HEK293 (cell line): ENCODE measurements around the gene SLC39A5.

ENCODE experiments used
- CTCF ChIA-PET: fragments of 350-600 bp; formaldehyde crosslinking; extraction: SDS; loops from one replicate; lab custom pipeline; 2021; ENCODE audit warnings: antibody characterized with exemption; lab: Yijun Ruan, JAX
- POLR2A ChIA-PET: fragments of 300-600 bp; formaldehyde crosslinking; extraction: SDS; loops from one replicate; lab custom pipeline; 2020; ENCODE audit warnings: antibody characterized with exemption, inconsistent platforms; lab: Yijun Ruan, JAX
- H3K27ac ChIP-seq: fragments of 200-500 bp; sonication (Bioruptor generic); 2 replicates; pipeline ENCODE4 v1.5.1; 2014; ENCODE audit warnings: low read depth, low read length, control low read depth, inconsistent platforms; ENCODE audit errors: extremely low read depth
- H3K36me3 ChIP-seq, 2 experiments: fragments of 200-500 bp in 1 of 2; sonication (Bioruptor generic) in 1 of 2; 1 replicate in 1 of 2; 2 replicates in 1 of 2; pipeline ENCODE4 v1.5.1; 2014 to 2017; ENCODE audit warnings: inconsistent platforms in 2 of 2, low read length in 2 of 2; ENCODE audit not compliant: control insufficient read depth in 2 of 2, insufficient read depth in 1 of 2
- H3K4me1 ChIP-seq: fragments of 200-500 bp; sonication (Bioruptor generic); 2 replicates; pipeline ENCODE4 v1.5.1; 2014; ENCODE audit warnings: mild to moderate bottlenecking, low read length, inconsistent platforms; ENCODE audit not compliant: control insufficient read depth, insufficient read depth
- H3K4me3 ChIP-seq: 2 replicates; pipeline ENCODE4 v1.5.1; 2011; ENCODE audit warnings: low read depth, mild to moderate bottlenecking, control low read depth, low read length, moderate library complexity
- H3K9me3 ChIP-seq: fragments of 200-500 bp; sonication (Bioruptor generic); 2 replicates; pipeline ENCODE4 v1.5.1; 2014; ENCODE audit warnings: low read depth, low read length, inconsistent platforms; ENCODE audit not compliant: control insufficient read depth, insufficient read depth
- BCL11B ChIP-seq: fragments of 450-650 bp; formaldehyde crosslinking; IDR thresholded peaks from 2 replicates; pipeline ENCODE4 v1.5.1; 2016; ENCODE audit warnings: low read depth, missing biosample characterization, missing genetic modification characterization
- GLIS1 ChIP-seq: fragments of 450-650 bp; formaldehyde crosslinking; IDR thresholded peaks from 2 replicates; pipeline ENCODE4 v1.5.1; 2016; ENCODE audit warnings: missing biosample characterization, missing genetic modification characterization
- GLIS2 ChIP-seq: fragments of 450-650 bp; formaldehyde crosslinking; IDR thresholded peaks from 2 replicates; pipeline ENCODE4 v1.5.1; 2016; ENCODE audit warnings: missing biosample characterization, missing genetic modification characterization
- OVOL3 ChIP-seq: fragments of 450-650 bp; formaldehyde crosslinking; IDR thresholded peaks from 2 replicates; pipeline ENCODE4 v1.5.1; 2016; ENCODE audit warnings: missing biosample characterization, missing genetic modification characterization
- PBX3 ChIP-seq: sonication (generic); formaldehyde crosslinking; IDR thresholded peaks from 2 replicates; pipeline ENCODE4 v1.8.1; 2022; ENCODE audit warnings: mild to moderate bottlenecking, moderate library complexity, missing genetic modification reagents
- REST ChIP-seq: fragments of 450-650 bp; formaldehyde crosslinking; IDR thresholded peaks from 2 replicates; pipeline ENCODE4 v1.5.1; 2016; ENCODE audit warnings: missing biosample characterization, missing genetic modification characterization
- TSHZ1 ChIP-seq: fragments of 450-650 bp; formaldehyde crosslinking; IDR thresholded peaks from 2 replicates; pipeline ENCODE4 v1.5.1; 2016; ENCODE audit warnings: missing biosample characterization, missing genetic modification characterization, borderline replicate concordance
- ZBTB17 ChIP-seq: fragments of 450-650 bp; formaldehyde crosslinking; IDR thresholded peaks from 2 replicates; pipeline ENCODE4 v1.5.1; 2016; ENCODE audit warnings: missing biosample characterization, missing genetic modification characterization
- ZNF302 ChIP-seq: fragments of 450-650 bp; formaldehyde crosslinking; IDR thresholded peaks from 2 replicates; pipeline ENCODE4 v1.5.1; 2016; ENCODE audit warnings: missing biosample characterization, missing genetic modification characterization, low read depth
- ZNF341 ChIP-seq: fragments of 450-650 bp; formaldehyde crosslinking; IDR thresholded peaks from 2 replicates; pipeline ENCODE4; 2016; ENCODE audit warnings: low read depth, missing biosample characterization, missing genetic modification characterization
- ZNF416 ChIP-seq: fragments of 450-650 bp; formaldehyde crosslinking; IDR thresholded peaks from 2 replicates; pipeline ENCODE4 v1.5.1; 2016; ENCODE audit warnings: missing biosample characterization, missing genetic modification characterization
- ZNF423 ChIP-seq: fragments of 450-650 bp; formaldehyde crosslinking; IDR thresholded peaks from 2 replicates; pipeline ENCODE4 v1.5.1; 2016; ENCODE audit warnings: missing biosample characterization, missing genetic modification characterization
- ZNF558 ChIP-seq: fragments of 450-650 bp; formaldehyde crosslinking; IDR thresholded peaks from 2 replicates; pipeline ENCODE4 v1.5.1; 2016; ENCODE audit warnings: missing biosample characterization, missing genetic modification characterization
- ZNF600 ChIP-seq: fragments of 450-650 bp; formaldehyde crosslinking; IDR thresholded peaks from 2 replicates; pipeline ENCODE4 v1.5.1; 2016; ENCODE audit warnings: missing biosample characterization, missing genetic modification characterization

SLC39A5 gene

GRCh38 chr12:56224954-56225353 is 4.9 kb upstream of the SLC39A5 start:
- H3K27ac ChIP-seq, result peak overlapping the region; percentile 64
- CTCF ChIA-PET, result interaction anchor here (0.6 to 2.3 kb wide), 3 partner anchors 14 to 106 kb away, joined by 3 to 9 read pairs (median 3); no protein-coding TSS in a partner anchor

GRCh38 chr12:56229082-56229481 is 769 bp upstream of the SLC39A5 start:
- H3K36me3 ChIP-seq, result peaks cover 9 to 24% of the 10 kb centered on the region in 2 experiments; a peak in 2 of 3 replicates
- CTCF ChIA-PET, result interaction anchor here (0.6 kb wide), 1 partner anchor 39 kb away, joined by 4 read pairs; no protein-coding TSS in a partner anchor
- no peaks in the 10 kb centered on the region for H3K9me3 ChIP-seq
- H3K27ac ChIP-seq, result no peak overlapping the region
- 0 out of 2 replicates have a peak, but pooled peaks cover 5% of the 10 kb centered on the region for H3K4me1 ChIP-seq
- 0 out of 2 replicates have a peak, but pooled peaks have one; percentile 7 for TF ChIP-seq GLIS1 (tag by site-specific recombination)
- TF ChIP-seq ZNF558 (tag by site-specific recombination), result no peak
- POLR2A ChIA-PET, result no interaction called here
- H3K4me3 ChIP-seq, result no peak overlapping the region

More at GRCh38 chr12:56224954-56225353, 4.9 kb upstream of the SLC39A5 start:
- peak; percentile 99 for TF ChIP-seq REST (tag by site-specific recombination)
- TF ChIP-seq OVOL3 (tag by site-specific recombination), result no peak
- no peak for TF ChIP-seq GLIS2 (tag by site-specific recombination)
- TF ChIP-seq ZNF341 (tag by site-specific recombination), result no peak
- TF ChIP-seq TSHZ1 (tag by site-specific recombination), result no peak
- TF ChIP-seq BCL11B (tag by site-specific recombination), result peak; percentile 12; the same call in 1 of the 2 replicates
- TF ChIP-seq ZBTB17, result no peak
- no peak for TF ChIP-seq ZNF416 (tag by site-specific recombination)
- no peak for TF ChIP-seq PBX3 (CRISPR knock-in tag)
- no peak for TF ChIP-seq ZNF302 (tag by site-specific recombination)
- 0 out of 2 replicates have a peak, but pooled peaks have one; percentile 15 for TF ChIP-seq ZNF600
- no peak for TF ChIP-seq ZNF423 (tag by site-specific recombination)
- peaks cover 12% of the 10 kb centered on the region; the same call in 1 of the 2 replicates for H3K4me1 ChIP-seq
- POLR2A ChIA-PET, result no interaction called here
- peak overlapping the region; percentile 77 for H3K4me3 ChIP-seq
- no peaks in the 10 kb centered on the region for H3K9me3 ChIP-seq
- H3K36me3 ChIP-seq, result peaks cover 9 to 24% of the 10 kb centered on the region in 2 experiments; a peak in 2 of 3 replicates
